ENCODE measurements around the gene RGS9.

The RGS9 gene

GRCh38 chr17:65190467-65191097, 53.4 kb downstream of the RGS9 start:
- no peak for TF ChIP-seq CTCF (IDR thresholded peaks at IDR 0.05; ENCODE audit: insufficient read depth, low read depth, low read length, missing control alignments)
- no peak overlapping the region for H3K4me3 ChIP-seq (ENCODE audit: low read depth, low read length)
- no peak for DNase-seq (ENCODE audit: low read depth)

GRCh38 chr17:65191811-65192740, 54.9 kb downstream of the RGS9 start:
- TF ChIP-seq CTCF (IDR thresholded peaks at IDR 0.05; ENCODE audit: insufficient read depth, low read depth, low read length, missing control alignments): no peak
- peak; percentile 38 for DNase-seq (ENCODE audit: low read depth)
- H3K4me3 ChIP-seq (ENCODE audit: low read depth, low read length): no peak overlapping the region

- no peak for DNase-seq (ENCODE audit: low read depth)
- no peak for TF ChIP-seq CTCF (IDR thresholded peaks at IDR 0.05; ENCODE audit: insufficient read depth, low read depth, low read length, missing control alignments)
- H3K4me3 ChIP-seq (ENCODE audit: low read depth, low read length): no peak overlapping the region
Measured at GRCh38 chr17:65193305-65193704, 56.1 kb downstream of the RGS9 start.

- no peak for TF ChIP-seq CTCF (IDR thresholded peaks at IDR 0.05; ENCODE audit: insufficient read depth, low read depth, low read length, missing control alignments)
- no peak overlapping the region for H3K4me3 ChIP-seq (ENCODE audit: low read depth, low read length)
- DNase-seq (ENCODE audit: low read depth): no peak
Measured at GRCh38 chr17:65193716-65194293, 56.6 kb downstream of the RGS9 start.

- no peak for DNase-seq (ENCODE audit: low read depth)
- H3K4me3 ChIP-seq (ENCODE audit: low read depth, low read length): no peak overlapping the region
- TF ChIP-seq CTCF (IDR thresholded peaks at IDR 0.05; ENCODE audit: insufficient read depth, low read depth, low read length, missing control alignments): no peak
Measured at GRCh38 chr17:65194670-65195334, 57.6 kb downstream of the RGS9 start.

GRCh38 chr17:65195716-65196115, 58.5 kb downstream of the RGS9 start:
- TF ChIP-seq CTCF (IDR thresholded peaks at IDR 0.05; ENCODE audit: insufficient read depth, low read depth, low read length, missing control alignments): no peak
- no peak overlapping the region for H3K4me3 ChIP-seq (ENCODE audit: low read depth, low read length)
- DNase-seq (ENCODE audit: low read depth): no peak

Measured in GM12865 (cell line).